NCI-H1694 treated with DMSO at 0.1 percent for 48 hours (cell line): ENCODE results near the gene CDK12.
A peak's percentile ranks its signal among the peaks of the same experiment; 100 is the strongest.

Experiments
- DNase-seq: peaks from one replicate; lab custom pipeline; 2025; lab: John Stamatoyannopoulos, UW

Gene CDK12

GRCh38 chr17:39549747-39550573 lies 88.7 kb downstream of the CDK12 start:
- DNase-seq = peak; percentile 87

GRCh38 chr17:39551879-39552278 lies 90.6 kb downstream of the CDK12 start:
- no peak for DNase-seq

GRCh38 chr17:39553341-39553945 lies 92.2 kb downstream of the CDK12 start:
- no peak for DNase-seq

- no peak for DNase-seq
Measured at GRCh38 chr17:39555368-39555767, 94.1 kb downstream of the CDK12 start.

GRCh38 chr17:39556423-39556822 lies 95.1 kb downstream of the CDK12 start:
- peak; percentile 90 for DNase-seq

- no peak for DNase-seq
Measured at GRCh38 chr17:39562395-39562794, 101.1 kb downstream of the CDK12 start.

- DNase-seq = peak; percentile 76
Measured at GRCh38 chr17:39562976-39563375, 101.7 kb downstream of the CDK12 start.

- peak; percentile 89 for DNase-seq
Measured at GRCh38 chr17:39563476-39563875, 102.2 kb downstream of the CDK12 start.

- DNase-seq = peak; percentile 40
Measured at GRCh38 chr17:39564211-39564848, 103.0 kb downstream of the CDK12 start.

GRCh38 chr17:39566094-39566850 lies 105.0 kb downstream of the CDK12 start:
- DNase-seq = no peak

GRCh38 chr17:39568702-39569101 lies 107.4 kb downstream of the CDK12 start:
- peak; percentile 68 for DNase-seq

GRCh38 chr17:39569126-39569525 lies 107.8 kb downstream of the CDK12 start:
- no peak for DNase-seq

- no peak for DNase-seq
Measured at GRCh38 chr17:39572121-39572520, 110.8 kb downstream of the CDK12 start.

- DNase-seq = no peak
Measured at GRCh38 chr17:39573447-39574298, 112.4 kb downstream of the CDK12 start.

- peak; percentile 80 for DNase-seq
Measured at GRCh38 chr17:39576187-39576586, 114.9 kb downstream of the CDK12 start.

GRCh38 chr17:39578272-39578671 lies 117.0 kb downstream of the CDK12 start:
- no peak for DNase-seq

- no peak for DNase-seq
Measured at GRCh38 chr17:39579318-39580081, 118.2 kb downstream of the CDK12 start.

GRCh38 chr17:39580082-39580468 lies 118.8 kb downstream of the CDK12 start:
- no peak for DNase-seq

GRCh38 chr17:39581071-39581758 lies 119.9 kb downstream of the CDK12 start:
- DNase-seq = no peak

GRCh38 chr17:39581759-39582085 lies 120.4 kb downstream of the CDK12 start:
- no peak for DNase-seq
